HL-60 (cell line): ENCODE results near the gene AXIN1.

ENCODE experiments used
- DNase-seq, 2 experiments: peaks; one replicate each; pipeline ENCODE4 v3.0.0-alpha.2; 2010 to 2020; ENCODE audit warnings: low read depth in 1 of 2, low spot score in 1 of 2
- H3K27ac ChIP-seq: fragments of 250-450 bp; sonication (Bioruptor Pico); replicated peaks from 2 replicates; pipeline ENCODE4 v1.5.1; 2020; ENCODE audit warnings: mild to moderate bottlenecking, moderate library complexity
- H3K27me3 ChIP-seq: fragments of 250-450 bp; sonication (Bioruptor Pico); 2 replicates; pipeline ENCODE4 v1.5.1; 2021; ENCODE audit warnings: mild to moderate bottlenecking, moderate library complexity; ENCODE audit not compliant: insufficient read depth, poor library complexity, severe bottlenecking
- H3K4me3 ChIP-seq: replicated peaks from 2 replicates; pipeline ENCODE4 v1.5.1; 2011; ENCODE audit warnings: mild to moderate bottlenecking, control low read depth, low read length; ENCODE audit not compliant: insufficient read depth
- CTCF ChIP-seq: IDR thresholded peaks from one replicate; pipeline ENCODE4 v1.5.1; 2011; ENCODE audit warnings: low read length, control low read depth, inconsistent platforms; ENCODE audit not compliant: insufficient read depth
- GABPA ChIP-seq: IDR thresholded peaks from 2 replicates; pipeline ENCODE4 v1.6.1; 2012; ENCODE audit warnings: low read depth
- POLR2AphosphoS5 ChIP-seq: IDR thresholded peaks from 2 replicates; pipeline ENCODE4 v1.6.1; 2012; ENCODE audit warnings: low read depth
- REST ChIP-seq: IDR thresholded peaks from 2 replicates; pipeline ENCODE4 v1.6.1; 2012; ENCODE audit warnings: low read depth; ENCODE audit not compliant: insufficient replicate concordance
- SPI1 ChIP-seq: IDR thresholded peaks from 2 replicates; pipeline ENCODE4 v1.6.1; 2012; ENCODE audit warnings: low read depth, mild to moderate bottlenecking, borderline replicate concordance

AXIN1 gene

GRCh38 chr16:287298-287811 lies 65.2 kb downstream of the AXIN1 start:
- no peak for DNase-seq
- TF ChIP-seq CTCF (no peak), SPI1 (no peak), GABPA (no peak), REST (no peak), POLR2AphosphoS5 (no peak)
- H3K27me3 ChIP-seq: no peaks in the 10 kb centered on the region
- H3K27ac ChIP-seq: no peak overlapping the region
- H3K4me3 ChIP-seq: no peak overlapping the region

- Histone ChIP-seq H3K27ac (no peak overlapping the region), H3K27me3 (no peaks in the 10 kb centered on the region), H3K4me3 (no peak overlapping the region)
- no peak for DNase-seq
- TF ChIP-seq SPI1 (no peak), POLR2AphosphoS5 (no peak), GABPA (no peak)
Measured at GRCh38 chr16:286491-287297, 65.8 kb downstream of the AXIN1 start.

DNA sequence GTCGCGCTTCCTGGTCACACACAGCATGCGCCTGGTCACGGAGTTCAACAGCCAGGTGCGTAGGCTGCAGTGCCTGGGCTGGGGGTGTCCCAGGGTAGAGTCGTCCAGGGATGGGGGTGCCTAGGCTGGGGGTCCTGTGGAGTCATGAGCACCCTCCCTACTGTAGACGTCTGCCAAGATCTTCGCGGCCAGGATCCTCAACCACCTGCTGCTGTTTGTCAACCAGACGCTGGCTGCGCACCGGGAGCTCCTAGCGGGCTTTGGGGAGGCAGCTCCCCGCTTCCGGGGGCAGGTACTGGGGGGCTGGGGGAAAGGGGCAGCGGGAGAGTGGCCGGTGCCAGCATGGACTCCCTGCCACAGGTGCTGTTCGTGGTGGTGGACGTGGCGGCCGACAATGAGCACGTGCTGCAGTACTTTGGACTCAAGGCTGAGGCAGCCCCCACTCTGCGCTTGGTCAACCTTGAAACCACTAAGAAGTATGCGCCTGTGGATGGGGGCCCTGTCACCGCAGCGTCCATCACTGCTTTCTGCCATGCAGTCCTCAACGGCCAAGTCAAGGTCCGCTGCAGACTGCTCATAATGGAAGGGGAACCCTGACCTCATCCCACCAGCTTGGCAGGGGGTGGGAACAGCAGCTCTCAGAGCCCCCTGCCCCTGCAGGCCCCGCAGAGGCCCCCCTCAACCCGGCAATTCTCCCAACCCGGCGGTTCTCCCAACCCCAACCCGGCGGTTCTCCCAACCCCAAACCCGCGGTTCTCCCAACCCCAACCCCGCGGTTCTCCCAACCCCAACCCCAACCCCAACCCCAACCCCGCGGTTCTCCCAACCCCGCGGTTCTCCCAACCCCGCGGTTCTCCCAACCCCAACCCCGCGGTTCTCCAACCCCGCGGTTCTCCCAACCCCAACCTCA lies 67.1 kb downstream of the AXIN1 start:
- no peak for DNase-seq
- TF ChIP-seq CTCF (no peak), POLR2AphosphoS5 (no peak), REST (no peak), GABPA (no peak), SPI1 (no peak)
- no peak overlapping the region for H3K4me3 ChIP-seq
- H3K27ac ChIP-seq: no peak overlapping the region
- H3K27me3 ChIP-seq: peaks cover 10% of the 10 kb centered on the region
